SHP77 treated with DMSO at 0.1 percent for 48 hours (cell line): ENCODE measurements around the gene KLHL20.
"Not testable (repeated sequence)": the region's sequence is repeated elsewhere in the genome, so short reads cannot be mapped to it uniquely, and the experiment has no call there.

Experiments used
- DNase-seq: peaks from one replicate; lab custom pipeline; 2025; lab: John Stamatoyannopoulos, UW

KLHL20 gene

GRCh38 chr1:173757666-173758065 lies 42.9 kb downstream of the KLHL20 start:
- no peak for DNase-seq

- no peak for DNase-seq
Measured at GRCh38 chr1:173758110-173758509, 43.3 kb downstream of the KLHL20 start.

- no peak for DNase-seq
Measured at GRCh38 chr1:173758980-173759379, 44.2 kb downstream of the KLHL20 start.

GRCh38 chr1:173764331-173764730 lies 49.5 kb downstream of the KLHL20 start:
- not testable (repeated sequence) for DNase-seq

- no peak for DNase-seq
Measured at GRCh38 chr1:173768206-173768605, 53.4 kb downstream of the KLHL20 start.

GRCh38 chr1:173768827-173769226 lies 54.0 kb downstream of the KLHL20 start:
- no peak for DNase-seq

- DNase-seq, result not testable (repeated sequence)
Measured at GRCh38 chr1:173770330-173770729, 55.5 kb downstream of the KLHL20 start.

- DNase-seq, result no peak
Measured at GRCh38 chr1:173771560-173771959, 56.8 kb downstream of the KLHL20 start.

GRCh38 chr1:173775578-173776226 lies 60.9 kb downstream of the KLHL20 start:
- DNase-seq, result no peak

- DNase-seq, result no peak
Measured at GRCh38 chr1:173779936-173780335, 65.2 kb downstream of the KLHL20 start.

GRCh38 chr1:173784997-173785396 lies 70.2 kb downstream of the KLHL20 start:
- DNase-seq, result no peak

- no peak for DNase-seq
Measured at GRCh38 chr1:173789841-173790240, 75.1 kb downstream of the KLHL20 start.

GRCh38 chr1:173798078-173798477 lies 83.3 kb downstream of the KLHL20 start:
- DNase-seq, result no peak

GRCh38 chr1:173799995-173800394 lies 85.2 kb downstream of the KLHL20 start:
- DNase-seq, result not testable (repeated sequence)

GRCh38 chr1:173802961-173803360 lies 88.2 kb downstream of the KLHL20 start:
- no peak for DNase-seq

- not testable (repeated sequence) for DNase-seq
Measured at GRCh38 chr1:173813654-173814053, 98.9 kb downstream of the KLHL20 start.

- no peak for DNase-seq
Measured at GRCh38 chr1:173818459-173818858, 103.7 kb downstream of the KLHL20 start.

GRCh38 chr1:173821680-173822079 lies 106.9 kb downstream of the KLHL20 start:
- DNase-seq, result no peak

GRCh38 chr1:173823781-173824314 lies 109.1 kb downstream of the KLHL20 start:
- DNase-seq, result no peak

- DNase-seq, result peak; percentile 96
Measured at GRCh38 chr1:173824315-173825081, 109.7 kb downstream of the KLHL20 start, which contains the start of the genes CENPL and DARS2. CENPL (minus strand) TSS chr1:173824883; CDS start chr1:173811299, 13,584 bp downstream. DARS2 (plus strand) TSS chr1:173824673; CDS start chr1:173825230, 557 bp downstream.

- no peak for DNase-seq
Measured at GRCh38 chr1:173827611-173828010, 112.8 kb downstream of the KLHL20 start.

- DNase-seq, result no peak
Measured at GRCh38 chr1:173832748-173833147, 118.0 kb downstream of the KLHL20 start.
